Testis (tissue), 2 donors: Measurements from ENCODE around the gene TECPR2.

Experiments used
- CTCF ChIP-seq, 3 experiments: fragments of 450-650 bp in 2 of 3; fragments of 200-600 bp in 1 of 3; sonication (generic) in 1 of 3; IDR thresholded peaks; one replicate each; pipeline ENCODE4 v1.5.1; 2016 to 2019; ENCODE audit warnings: antibody characterized with exemption in 3 of 3, mild to moderate bottlenecking in 2 of 3, moderate library complexity in 1 of 3
- POLR2A ChIP-seq: fragments of 450-650 bp; IDR thresholded peaks from one replicate; pipeline ENCODE4 v1.6.1; 2017; ENCODE audit warnings: antibody characterized with exemption, mild to moderate bottlenecking, moderate library complexity

GRCh38 chr14:102408724-102409123 is 46.0 kb downstream of the TECPR2 start:
- TF ChIP-seq CTCF (IDR thresholded peaks at IDR 0.05), result no peak
- TF ChIP-seq POLR2A, result no peak
